HG03439 (cell line): Measurements from ENCODE around the gene SLC15A5.
A peak's percentile ranks its signal among the peaks of the same experiment; 100 is the strongest.

Source experiments
- ATAC-seq: cut with Tn5 transposase; IDR thresholded peaks from one replicate; pipeline ENCODE4 v1.9.1; 2021; ENCODE audit warnings: mild to moderate bottlenecking, moderate library complexity; ENCODE audit not compliant: unreplicated experiment

SLC15A5 gene

GRCh38 chr12:16261944-16262475 lies 15.5 kb downstream of the SLC15A5 start:
- ATAC-seq, result no peak

- ATAC-seq, result no peak
These were observed 17.3 kb downstream of the SLC15A5 start for GRCh38 chr12:16260206-16260605.

- ATAC-seq, result no peak
These were observed 18.5 kb downstream of the SLC15A5 start for GRCh38 chr12:16258963-16259362.

- ATAC-seq, result no peak
These were observed 31.2 kb downstream of the SLC15A5 start for GRCh38 chr12:16246264-16246663.

GRCh38 chr12:16245209-16245608 lies 32.3 kb downstream of the SLC15A5 start:
- no peak for ATAC-seq

GRCh38 chr12:16243487-16244412 lies 33.7 kb downstream of the SLC15A5 start:
- ATAC-seq, result no peak

- no peak for ATAC-seq
These were observed 36.1 kb downstream of the SLC15A5 start for GRCh38 chr12:16241346-16241745.

- ATAC-seq, result no peak
These were observed 38.8 kb downstream of the SLC15A5 start for GRCh38 chr12:16238661-16239060.

- no peak for ATAC-seq
These were observed 47.8 kb downstream of the SLC15A5 start for GRCh38 chr12:16229676-16230075.

- ATAC-seq, result no peak
These were observed 49.4 kb downstream of the SLC15A5 start for GRCh38 chr12:16228067-16228466.

GRCh38 chr12:16225692-16226091 lies 51.8 kb downstream of the SLC15A5 start:
- ATAC-seq, result no peak

GRCh38 chr12:16224196-16224595 lies 53.3 kb downstream of the SLC15A5 start:
- ATAC-seq, result no peak

GRCh38 chr12:16221776-16222175 lies 55.7 kb downstream of the SLC15A5 start:
- ATAC-seq, result no peak

GRCh38 chr12:16220120-16220519 lies 57.4 kb downstream of the SLC15A5 start:
- ATAC-seq, result no peak

GRCh38 chr12:16218934-16219751 lies 58.3 kb downstream of the SLC15A5 start:
- ATAC-seq, result no peak

GRCh38 chr12:16218234-16218633 lies 59.3 kb downstream of the SLC15A5 start:
- ATAC-seq, result no peak

- no peak for ATAC-seq
These were observed 65.8 kb downstream of the SLC15A5 start for GRCh38 chr12:16211731-16212130.

- ATAC-seq, result peak; percentile 67
These were observed 78.6 kb downstream of the SLC15A5 start for GRCh38 chr12:16198884-16199283.

GRCh38 chr12:16197600-16197999 lies 79.9 kb downstream of the SLC15A5 start:
- no peak for ATAC-seq

- ATAC-seq, result no peak
These were observed 87.6 kb downstream of the SLC15A5 start for GRCh38 chr12:16189849-16190248.

- ATAC-seq, result no peak
These were observed 89.8 kb downstream of the SLC15A5 start for GRCh38 chr12:16187660-16188059.

GRCh38 chr12:16184681-16185080 lies 92.8 kb downstream of the SLC15A5 start:
- no peak for ATAC-seq
